IMR-90 (cell line): ENCODE data around the gene CUX1. TPM values are rescaled to one million over a fixed set of nuclear protein-coding genes. Genes with fewer than 3 reads are reported as not detected.

Experiments
- ATAC-seq: fragments of 200-7000 bp; cut with Tn5 transposase; 2 replicates; pipeline ENCODE4 v1.9.1; 2020; ENCODE audit warnings: low read depth, mild to moderate bottlenecking, moderate library complexity
- BruUV-seq: library from RNA; stranded (reverse); fragments of 400-500 nt; replicated peaks from 2 replicates; lab custom pipeline; 2021; lab: Mats Ljungman, UMichigan
- CTCF ChIA-PET: fragments of 300-600 bp; formaldehyde crosslinking; extraction: SDS; loops from one replicate; lab custom pipeline; 2021; ENCODE audit warnings: antibody characterized with exemption; lab: Yijun Ruan, JAX
- POLR2A ChIA-PET: fragments of 300-600 bp; sonication (Branson Sonifier 250); formaldehyde crosslinking; loops from one replicate; lab custom pipeline; 2022; ENCODE audit warnings: antibody characterized with exemption; ENCODE audit not compliant: unreplicated experiment; lab: Charles Lee
- DNase-seq: peaks from one replicate; pipeline ENCODE4 v3.0.0; 2013
- H2AFZ ChIP-seq: replicated peaks from 2 replicates; pipeline ENCODE3; 2013; ENCODE audit warnings: low read length, mild to moderate bottlenecking; ENCODE audit not compliant: poor library complexity
- H2AK5ac ChIP-seq: 2 replicates; pipeline ENCODE4 v1.6.1; 2013; ENCODE audit warnings: low read depth, low read length, inconsistent platforms
- H2AK9ac ChIP-seq: replicated peaks from 2 replicates; pipeline ENCODE3; 2013; ENCODE audit warnings: mild to moderate bottlenecking, low read depth, low read length, moderate library complexity; ENCODE audit not compliant: poor library complexity
- H2BK120ac ChIP-seq: 2 replicates; pipeline ENCODE4 v1.6.1; 2013; ENCODE audit warnings: low read depth, low read length, inconsistent platforms
- H2BK15ac ChIP-seq: 3 replicates; pipeline ENCODE4 v1.6.1; 2013; ENCODE audit warnings: low read depth, low read length, inconsistent platforms
- H2BK20ac ChIP-seq: 2 replicates; pipeline ENCODE4 v1.6.1; 2013; ENCODE audit warnings: low read depth, mild to moderate bottlenecking, inconsistent platforms, low read length, moderate library complexity
- H2BK5ac ChIP-seq: 2 replicates; pipeline ENCODE4 v1.6.1; 2013; ENCODE audit warnings: mild to moderate bottlenecking, low read depth, low read length, inconsistent platforms; ENCODE audit not compliant: poor library complexity, severe bottlenecking
- H3K14ac ChIP-seq: replicated peaks from 2 replicates; pipeline ENCODE4 v1.6.1; 2013; ENCODE audit warnings: low read depth, low read length, inconsistent platforms
- H3K18ac ChIP-seq: 2 replicates; pipeline ENCODE4 v1.6.1; 2013; ENCODE audit warnings: low read depth, low read length, control low read depth
- H3K23ac ChIP-seq: 2 replicates; pipeline ENCODE4 v1.6.1; 2013; ENCODE audit warnings: low read depth, low read length, inconsistent platforms
- H3K27ac ChIP-seq: 2 replicates; pipeline ENCODE4 v1.5.1; 2013; ENCODE audit warnings: mild to moderate bottlenecking, control low read depth, low read length; ENCODE audit not compliant: insufficient read depth
- H3K27me3 ChIP-seq: 2 replicates; pipeline ENCODE4 v1.6.1; 2013; ENCODE audit warnings: low read length; ENCODE audit not compliant: control insufficient read depth, insufficient read depth
- H3K36me3 ChIP-seq: 2 replicates; pipeline ENCODE4 v1.6.1; 2013; ENCODE audit warnings: low read length, mixed read lengths; ENCODE audit not compliant: control insufficient read depth, insufficient read depth
- H3K4ac ChIP-seq: 2 replicates; pipeline ENCODE4 v1.6.1; 2013; ENCODE audit warnings: low read depth, low read length, inconsistent platforms
- H3K4me1 ChIP-seq: 2 replicates; pipeline ENCODE4 v1.6.1; 2013; ENCODE audit warnings: low read length, mixed read lengths; ENCODE audit not compliant: control insufficient read depth, insufficient read depth
- H3K4me2 ChIP-seq: 2 replicates; pipeline ENCODE4 v1.6.1; 2013; ENCODE audit warnings: low read depth, mild to moderate bottlenecking, control low read depth, low read length, moderate library complexity
- H3K4me3 ChIP-seq: 2 replicates; pipeline ENCODE4 v1.5.1; 2013; ENCODE audit warnings: low read depth, mild to moderate bottlenecking, control low read depth, low read length, moderate library complexity; ENCODE audit not compliant: insufficient read depth
- H3K56ac ChIP-seq: 2 replicates; pipeline ENCODE4 v1.6.1; 2013; ENCODE audit warnings: low read length, inconsistent platforms; ENCODE audit not compliant: insufficient read depth; ENCODE audit errors: extremely low read depth
- H3K79me1 ChIP-seq, 2 experiments: 2 replicates each; pipeline ENCODE4 v1.6.1; 2013; ENCODE audit warnings: low read length in 2 of 2, inconsistent platforms in 1 of 2, low read depth in 1 of 2
- H3K9ac ChIP-seq: 2 replicates; pipeline ENCODE4 v1.6.1; 2013; ENCODE audit warnings: low read depth, low read length, control low read depth
- H3K9me1 ChIP-seq: 2 replicates; pipeline ENCODE4 v1.6.1; 2013; ENCODE audit warnings: low read length, inconsistent platforms; ENCODE audit not compliant: insufficient read depth
- H3K9me3 ChIP-seq: 2 replicates; pipeline ENCODE4 v1.6.1; 2013; ENCODE audit warnings: low read length; ENCODE audit not compliant: control insufficient read depth, insufficient read depth
- H4K20me1 ChIP-seq: 2 replicates; pipeline ENCODE4 v1.6.1; 2013; ENCODE audit warnings: low read length, inconsistent platforms; ENCODE audit not compliant: insufficient read depth
- H4K5ac ChIP-seq: 2 replicates; pipeline ENCODE4 v1.6.1; 2013; ENCODE audit warnings: mild to moderate bottlenecking, low read depth, low read length, control low read depth
- H4K8ac ChIP-seq, 2 experiments: 2 replicates each; pipeline ENCODE4 v1.6.1; 2013; ENCODE audit warnings: low read depth in 2 of 2, low read length in 2 of 2, control low read depth in 1 of 2, inconsistent platforms in 1 of 2
- H4K91ac ChIP-seq: 2 replicates; pipeline ENCODE4 v1.6.1; 2013; ENCODE audit warnings: low read depth, low read length, inconsistent platforms; ENCODE audit not compliant: insufficient read depth
- BHLHE40 ChIP-seq: fragments of 150-350 bp; IDR thresholded peaks from 2 replicates; pipeline ENCODE4 v1.6.1; 2016; ENCODE audit warnings: mild to moderate bottlenecking, low read depth, low read length
- CEBPB ChIP-seq: IDR thresholded peaks from 2 replicates; pipeline ENCODE4 v1.6.1; 2012; ENCODE audit warnings: low read depth, low read length, improper control_type of control experiment
- CHD1 ChIP-seq: IDR thresholded peaks from 2 replicates; pipeline ENCODE4 v1.6.1; 2012; ENCODE audit warnings: low read depth, low read length, improper control_type of control experiment
- CTCF ChIP-seq: conservative IDR thresholded peaks from 2 replicates; pipeline ENCODE4 v1.5.1; 2012; ENCODE audit warnings: mild to moderate bottlenecking, low read depth, low read length, improper control_type of control experiment
- FOS ChIP-seq: fragments of 150-350 bp; IDR thresholded peaks from 2 replicates; pipeline ENCODE4 v1.6.1; 2016; ENCODE audit warnings: low read depth, low read length
- MAFK ChIP-seq: IDR thresholded peaks from 2 replicates; pipeline ENCODE4 v1.6.1; 2012; ENCODE audit warnings: low read depth, low read length, improper control_type of control experiment
- MAZ ChIP-seq: IDR thresholded peaks from 2 replicates; pipeline ENCODE4 v1.6.1; 2012; ENCODE audit warnings: low read depth, mild to moderate bottlenecking, low read length, improper control_type of control experiment, moderate library complexity, borderline replicate concordance
- MXI1 ChIP-seq: IDR thresholded peaks from 2 replicates; pipeline ENCODE4 v1.6.1; 2012; ENCODE audit warnings: low read depth, mild to moderate bottlenecking, low read length, moderate library complexity, borderline replicate concordance
- NFE2L2 ChIP-seq: fragments of 150-350 bp; IDR thresholded peaks from 2 replicates; pipeline ENCODE4 v1.6.1; 2016; ENCODE audit warnings: low read depth, mild to moderate bottlenecking, low read length
- POLR2A ChIP-seq: IDR thresholded peaks from 2 replicates; pipeline ENCODE4 v1.6.1; 2012; ENCODE audit warnings: mild to moderate bottlenecking, low read depth, low read length
- RAD21 ChIP-seq: IDR thresholded peaks from 2 replicates; pipeline ENCODE4 v1.6.1; 2012; ENCODE audit warnings: low read length, improper control_type of control experiment
- RCOR1 ChIP-seq: IDR thresholded peaks from 2 replicates; pipeline ENCODE4 v1.6.1; 2012; ENCODE audit warnings: mild to moderate bottlenecking, low read length, improper control_type of control experiment; ENCODE audit not compliant: insufficient replicate concordance
- RFX5 ChIP-seq: IDR thresholded peaks from 2 replicates; pipeline ENCODE4 v1.8.0; 2012; ENCODE audit warnings: low read depth, mild to moderate bottlenecking, low read length, moderate library complexity
- SMC3 ChIP-seq: fragments of 150-350 bp; IDR thresholded peaks from 2 replicates; pipeline ENCODE4 v1.6.1; 2016; ENCODE audit warnings: low read depth, mild to moderate bottlenecking, antibody characterized with exemption, low read length, moderate library complexity
- WGBS, 2 experiments: methylation state at CpG; one replicate each; pipeline versions ENCODE4 v1.1.5 to v1.1.7; 2013; ENCODE audit warnings: missing lambda C conversion rate in 2 of 2; ENCODE audit not compliant: insufficient read length in 1 of 2; ENCODE audit errors: extremely low coverage in 2 of 2; 5-methylcytosine and 5-hydroxymethylcytosine counted together
- dilution Hi-C: fragments of 300-500 bp; cut with HindIII; formaldehyde crosslinking; loops from one replicate; pipeline ENCODE4 v1.14.3; 2018; ENCODE audit warnings: low sequenced_read_pairs; ENCODE audit not compliant: unreplicated experiment
- in situ Hi-C: fragments of 300-500 bp; cut with MboI; formaldehyde crosslinking; loops from 3 replicates; pipeline ENCODE4 v1.14.3; 2019; ENCODE audit warnings: low sequenced_read_pairs, inconsistent platforms, mixed read lengths
- intact Hi-C: fragments of 100-400 bp; cut with micrococcal nuclease; formaldehyde crosslinking; loops from 2 replicates; pipeline ENCODE4 v1.10.0; 2022
- polyA plus RNA-seq, 3 experiments: library from polyadenylated mRNA; depleted of rRNA; stranded (reverse); fragments of >200 nt; gene quantifications; 2 replicates each; pipeline ENCODE4 v1.2.3, GENCODE V29; 2012; ENCODE audit warnings: low replicate concordance in 1 of 3
- total RNA-seq: library from RNA; depleted of rRNA; stranded (reverse); fragments of >200 nt; gene quantifications from 2 replicates; pipeline ENCODE4 v1.2.3, GENCODE V29; 2012
- TF ChIP-seq, protein P1 (sequence below): fragments of 150-350 bp; IDR thresholded peaks from 2 replicates; pipeline ENCODE4 v1.6.1; 2016; ENCODE audit warnings: low read depth, mild to moderate bottlenecking, low read length, moderate library complexity, borderline replicate concordance
- TF ChIP-seq, protein P2 (sequence below): fragments of 150-350 bp; IDR thresholded peaks from 2 replicates; pipeline ENCODE4 v1.6.1; 2017; ENCODE audit warnings: mild to moderate bottlenecking, antibody characterized with exemption, low read length, low read depth

Gene CUX1
- total and polyA plus RNA-seq, 2 of the 4 experiments (the other 2 are of a cell fraction), result 19.7 to 46.4 TPM

GRCh38 chr7:102182016-102182415 is 364.6 kb downstream of the CUX1 start:
- DNase-seq (no peak), ATAC-seq (no peak)
- no peak overlapping the region for H3K23ac ChIP-seq
- H4K8ac ChIP-seq, result no peak overlapping the region
- H3K4me3 ChIP-seq, result no peak overlapping the region
- no peak overlapping the region for H3K56ac ChIP-seq
- H4K5ac ChIP-seq, result no peak overlapping the region
- H3K36me3 ChIP-seq, result peaks cover 54% of the 10 kb centered on the region
- no peaks in the 10 kb centered on the region for H3K4me1 ChIP-seq
- H3K4ac ChIP-seq, result no peak overlapping the region
- no TSS peak for BruUV-seq
- dilution Hi-C loops, result no loop called here
- intact Hi-C loops, result no loop called here
- H3K4me2 ChIP-seq, result no peak overlapping the region
- H2BK120ac ChIP-seq, result no peak overlapping the region
- H3K18ac ChIP-seq, result no peak overlapping the region
- no peaks in the 10 kb centered on the region; the same call in 1 of the 2 replicates for H4K20me1 ChIP-seq
- H3K27me3 ChIP-seq, result no peaks in the 10 kb centered on the region
- H3K27ac ChIP-seq, result no peak overlapping the region
- no peak overlapping the region for H3K14ac ChIP-seq
- peaks cover 7% of the 10 kb centered on the region; the same call in 1 of the 2 replicates for H3K9me1 ChIP-seq
- H3K9me3 ChIP-seq, result no peaks in the 10 kb centered on the region
- H2BK5ac ChIP-seq, result no peak overlapping the region
- H2BK20ac ChIP-seq, result no peak overlapping the region
- H4K91ac ChIP-seq, result no peak overlapping the region
- no peak overlapping the region for H3K9ac ChIP-seq
- in situ Hi-C loops, result no loop called here
- no CpG with 5 or more reads among the region's 3 CpGs for WGBS, 2 experiments
- H2AK9ac ChIP-seq, result no peak overlapping the region
- H3K79me1 ChIP-seq, result no peaks in the 10 kb centered on the region; a peak in 1 of 4 replicates
- no peak overlapping the region for H2BK15ac ChIP-seq
- no peak overlapping the region for H2AFZ ChIP-seq
- POLR2A ChIA-PET, result no interaction called here
- H2AK5ac ChIP-seq, result no peak overlapping the region
- TF ChIP-seq NFE2L2 (no peak), MXI1 (no peak), RFX5 (no peak), MAZ (no peak), CEBPB (no peak), SMC3 (no peak), RCOR1 (no peak), BHLHE40 (no peak), CHD1 (no peak), CTCF (no peak), MAFK (no peak), RAD21 (no peak), FOS (no peak), POLR2A (no peak)
- TF ChIP-seq, protein P1, sequence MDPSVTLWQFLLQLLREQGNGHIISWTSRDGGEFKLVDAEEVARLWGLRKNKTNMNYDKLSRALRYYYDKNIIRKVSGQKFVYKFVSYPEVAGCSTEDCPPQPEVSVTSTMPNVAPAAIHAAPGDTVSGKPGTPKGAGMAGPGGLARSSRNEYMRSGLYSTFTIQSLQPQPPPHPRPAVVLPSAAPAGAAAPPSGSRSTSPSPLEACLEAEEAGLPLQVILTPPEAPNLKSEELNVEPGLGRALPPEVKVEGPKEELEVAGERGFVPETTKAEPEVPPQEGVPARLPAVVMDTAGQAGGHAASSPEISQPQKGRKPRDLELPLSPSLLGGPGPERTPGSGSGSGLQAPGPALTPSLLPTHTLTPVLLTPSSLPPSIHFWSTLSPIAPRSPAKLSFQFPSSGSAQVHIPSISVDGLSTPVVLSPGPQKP, result no peak
- TF ChIP-seq, protein P2, sequence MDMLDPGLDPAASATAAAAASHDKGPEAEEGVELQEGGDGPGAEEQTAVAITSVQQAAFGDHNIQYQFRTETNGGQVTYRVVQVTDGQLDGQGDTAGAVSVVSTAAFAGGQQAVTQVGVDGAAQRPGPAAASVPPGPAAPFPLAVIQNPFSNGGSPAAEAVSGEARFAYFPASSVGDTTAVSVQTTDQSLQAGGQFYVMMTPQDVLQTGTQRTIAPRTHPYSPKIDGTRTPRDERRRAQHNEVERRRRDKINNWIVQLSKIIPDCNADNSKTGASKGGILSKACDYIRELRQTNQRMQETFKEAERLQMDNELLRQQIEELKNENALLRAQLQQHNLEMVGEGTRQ, result no peak
- CTCF ChIA-PET, result no interaction called here
